Measurements from ENCODE around the gene DMRTC2.
A peak's percentile ranks its signal among the peaks of the same experiment; 100 is the strongest.

The DMRTC2 gene

DNA sequence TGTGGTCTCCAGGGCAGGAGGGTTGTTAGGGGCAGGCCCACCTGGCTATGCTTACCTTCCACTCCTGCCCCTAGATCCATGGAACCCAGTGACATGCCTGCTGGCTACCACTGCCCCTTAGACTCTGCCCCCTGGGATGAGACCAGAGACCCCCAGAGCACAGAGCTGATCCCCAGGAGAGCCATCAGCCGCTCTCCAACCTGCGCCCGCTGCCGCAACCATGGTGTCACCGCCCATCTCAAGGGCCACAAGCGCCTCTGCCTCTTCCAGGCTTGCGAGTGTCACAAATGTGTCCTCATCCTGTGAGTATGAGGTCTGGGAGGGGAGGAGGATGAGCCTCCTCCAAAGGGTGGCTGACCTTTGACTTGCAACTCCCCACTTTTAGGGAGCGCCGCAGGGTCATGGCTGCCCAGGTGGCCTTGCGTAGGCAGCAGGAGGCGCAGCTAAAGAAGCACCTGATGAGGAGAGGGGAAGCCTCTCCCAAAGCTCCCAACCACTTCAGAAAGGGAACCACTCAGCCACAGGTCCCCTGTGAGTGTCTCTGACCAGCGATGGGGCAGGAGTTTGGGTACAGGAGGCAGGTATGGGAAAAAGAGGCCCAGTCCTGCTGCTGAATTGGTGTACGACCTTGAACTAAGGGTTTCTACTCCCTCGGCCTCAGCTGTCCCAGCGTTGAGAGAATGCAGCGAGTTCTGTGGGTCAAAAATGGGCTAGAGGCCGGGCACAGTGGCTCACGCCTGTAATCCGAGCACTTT is 2.7 kb downstream of the DMRTC2 start:
- no peak for DNase-seq

- DNase-seq: no peak
Observed at GRCh38 chr19:41848666-41849065, 3.8 kb downstream of the DMRTC2 start.

DNA sequence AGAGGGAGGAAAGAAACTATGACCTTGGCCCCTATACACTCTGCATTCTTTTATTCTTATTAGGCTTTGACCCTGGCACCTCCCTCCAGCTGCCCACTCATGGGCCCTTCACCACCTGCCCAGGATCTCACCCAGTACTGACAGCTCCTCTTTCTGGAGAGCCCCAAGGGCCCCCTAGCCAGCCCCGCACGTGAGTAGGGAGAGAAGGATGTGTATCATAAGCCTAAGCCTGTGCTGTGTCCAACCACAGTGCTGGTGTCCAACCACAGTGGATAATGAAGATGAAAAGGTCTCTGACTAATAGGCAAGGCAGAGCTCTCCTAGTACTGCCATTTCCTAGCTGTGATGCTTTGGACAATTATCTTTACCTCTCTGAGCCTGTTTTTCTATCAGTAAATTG is 4.2 kb downstream of the DMRTC2 start:
- DNase-seq: no peak

DNA sequence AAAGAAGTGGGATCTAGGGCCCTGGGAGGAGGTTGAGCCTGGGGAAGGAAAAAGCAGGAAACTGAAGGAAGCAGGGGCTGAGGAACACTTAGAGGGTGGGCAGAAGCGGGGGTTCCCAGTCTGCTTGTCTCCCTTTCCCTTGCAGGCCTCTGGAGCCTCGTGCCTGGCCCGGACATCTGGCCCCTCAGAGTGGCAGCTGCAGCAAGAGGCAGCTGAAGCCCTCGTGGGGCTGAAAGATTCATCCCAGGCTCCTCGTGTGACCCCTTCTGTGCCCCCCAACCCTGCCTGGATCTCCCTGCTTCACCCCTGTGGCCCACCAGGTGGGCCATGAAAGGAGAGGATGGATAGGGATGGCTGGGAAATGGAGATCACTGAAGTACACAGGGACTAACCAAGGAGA is 5.5 kb downstream of the DMRTC2 start:
- no peak for DNase-seq

DNA sequence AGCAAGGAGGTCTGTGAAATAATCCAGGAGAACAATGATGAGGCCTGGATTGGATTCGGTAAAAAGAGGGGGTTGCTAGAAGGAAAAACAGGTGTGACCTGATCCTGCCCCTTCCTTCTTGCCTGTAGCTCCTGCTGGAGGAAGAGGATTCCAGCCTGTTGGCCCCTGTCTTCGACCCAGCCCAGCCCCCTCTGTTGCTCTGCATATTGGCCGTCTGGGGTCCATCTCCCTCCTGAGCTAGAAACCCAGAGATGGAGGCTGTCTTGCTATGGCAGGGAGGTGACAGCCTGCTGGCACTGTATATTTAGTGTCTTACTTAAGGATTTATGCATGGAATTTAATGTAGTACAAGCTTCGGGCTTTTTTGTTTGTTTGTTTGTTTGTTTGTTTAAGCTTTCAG is 6.6 kb downstream of the DMRTC2 start:
- DNase-seq: no peak

- DNase-seq: no peak
Observed at GRCh38 chr19:41853344-41853743, 8.5 kb downstream of the DMRTC2 start.

DNA sequence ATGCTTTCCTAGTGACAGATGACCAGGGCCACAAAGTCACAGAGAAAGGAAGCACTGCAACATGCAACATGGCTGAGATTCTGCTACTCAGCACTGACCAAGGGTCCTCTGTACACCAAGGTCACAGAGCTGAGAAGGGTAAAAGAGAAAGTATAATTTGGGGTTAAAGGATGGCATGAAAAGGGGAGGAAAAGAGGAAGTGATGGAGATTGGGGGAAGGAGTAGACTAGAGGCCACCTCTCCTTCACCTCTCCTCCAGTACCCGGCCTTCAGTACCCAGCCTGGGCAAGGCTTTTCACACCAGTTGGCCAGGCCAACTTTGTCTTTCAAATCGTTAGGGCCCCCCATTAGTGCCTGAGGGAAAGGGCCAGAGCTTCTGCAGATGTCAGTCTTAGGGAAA is 8.9 kb downstream of the DMRTC2 start:
- DNase-seq: no peak

DNA sequence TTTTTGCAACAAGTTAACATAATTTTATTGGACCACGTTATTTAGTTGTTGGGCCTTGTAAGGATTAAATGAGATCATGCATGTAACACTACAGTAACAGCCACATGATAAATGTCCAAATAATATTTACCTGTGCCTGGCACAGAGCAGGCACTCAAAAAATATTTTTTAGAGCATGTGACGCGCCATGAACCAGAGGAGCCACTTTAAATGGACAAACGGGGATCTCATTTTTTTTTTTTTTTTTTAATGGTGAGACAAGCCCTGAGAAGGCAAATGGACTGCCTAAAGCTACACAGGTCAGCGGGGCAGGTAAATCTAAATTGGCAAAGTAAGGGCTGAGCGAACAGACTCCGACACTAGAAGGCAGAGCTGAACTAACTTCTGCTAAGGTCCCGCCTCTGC is 14.4 kb downstream of the DMRTC2 start:
- no peak for DNase-seq

DNA sequence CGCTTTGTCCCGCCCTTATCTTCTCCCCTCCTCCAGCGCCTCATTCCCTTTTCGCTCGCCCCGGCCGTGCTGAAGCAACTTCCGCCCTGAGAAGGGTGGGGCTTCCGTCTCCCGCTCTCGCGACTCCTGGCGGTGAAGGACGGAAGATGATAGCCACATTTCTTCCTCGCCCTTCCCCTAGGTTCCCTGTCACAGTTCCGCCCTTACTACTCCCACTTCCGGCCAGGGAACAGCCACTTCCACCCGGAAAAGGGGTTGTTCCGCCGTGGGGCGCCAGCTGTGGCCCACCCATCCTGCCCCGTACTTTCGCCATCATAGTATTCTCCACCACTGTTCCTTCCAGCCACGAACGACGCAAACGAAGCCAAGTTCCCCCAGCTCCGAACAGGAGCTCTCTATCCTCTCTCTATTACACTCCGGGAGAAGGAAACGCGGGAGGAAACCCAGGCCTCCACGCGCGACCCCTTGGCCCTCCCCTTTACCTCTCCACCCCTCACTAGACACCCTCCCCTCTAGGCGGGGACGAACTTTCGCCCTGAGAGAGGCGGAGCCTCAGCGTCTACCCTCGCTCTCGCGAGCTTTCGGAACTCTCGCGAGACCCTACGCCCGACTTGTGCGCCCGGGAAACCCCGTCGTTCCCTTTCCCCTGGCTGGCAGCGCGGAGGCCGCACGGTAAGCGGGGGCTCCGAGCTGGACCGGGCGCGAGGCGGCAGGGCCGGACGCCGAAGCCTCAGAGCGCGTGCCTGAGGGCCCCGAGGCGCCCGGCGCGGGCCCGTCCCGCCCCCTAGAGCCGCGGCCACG is 15.0 kb downstream of the DMRTC2 start, which contains the start of gene RPS19:
Gene RPS19 (plus strand): TSS at position 638 of the 801 bp plus-strand sequence. CDS start 520 bp downstream, outside the sequence.
- DNase-seq: peak; percentile 92

DNA sequence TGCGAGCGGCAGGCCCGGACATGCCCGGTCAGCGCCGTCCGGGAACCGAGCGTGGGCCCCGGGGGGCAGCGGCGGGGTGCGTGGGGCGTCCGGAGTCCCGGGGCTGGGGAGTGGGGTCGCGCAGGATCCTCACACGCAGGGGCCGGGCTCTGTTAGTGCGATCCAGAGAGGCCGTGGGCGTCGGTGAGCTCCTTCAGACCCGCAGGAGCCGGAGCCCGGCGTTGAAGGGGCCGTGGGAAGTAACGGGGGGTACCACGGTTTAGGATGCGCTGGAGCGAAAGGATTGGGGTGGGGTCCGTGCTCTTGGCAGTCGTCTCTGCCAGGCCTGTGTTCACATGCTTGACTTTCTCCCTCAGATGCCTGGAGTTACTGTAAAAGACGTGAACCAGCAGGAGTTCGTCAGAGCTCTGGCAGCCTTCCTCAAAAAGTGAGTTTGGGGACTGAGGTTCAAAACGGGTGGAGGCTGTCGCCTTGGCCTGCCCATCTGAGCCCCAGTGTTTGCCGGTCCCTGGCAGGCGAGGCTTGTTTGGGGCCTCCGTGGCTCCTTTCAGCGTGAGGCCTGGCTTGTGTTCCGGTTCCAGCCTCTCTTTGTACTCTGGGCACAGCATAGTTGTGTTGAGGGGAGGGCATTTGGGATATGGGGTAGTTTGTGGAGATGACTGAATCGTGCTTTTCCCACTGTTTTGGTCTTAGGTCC is 15.7 kb downstream of the DMRTC2 start:
- DNase-seq: no peak

- DNase-seq: no peak
Observed at GRCh38 chr19:41861116-41861768, 16.4 kb downstream of the DMRTC2 start.

DNA sequence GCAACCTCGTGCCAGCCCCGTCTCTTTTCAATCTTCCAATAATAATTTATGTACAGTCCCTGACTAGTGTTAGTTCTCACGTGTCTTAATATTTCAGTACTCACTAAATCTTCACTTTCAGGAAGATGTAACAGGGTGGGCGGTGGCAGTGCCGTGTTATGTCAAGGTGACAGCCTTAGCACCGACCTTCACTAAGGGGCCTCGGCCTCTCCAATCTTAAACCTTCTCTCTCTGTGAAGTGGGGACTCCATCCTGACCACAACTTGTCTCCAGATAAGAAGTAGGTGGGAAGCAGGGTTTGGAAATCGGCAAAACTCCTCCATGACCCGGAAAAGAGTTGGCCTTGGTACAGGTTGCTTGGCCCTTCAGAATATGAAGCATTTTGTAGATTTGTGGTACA is 17.0 kb downstream of the DMRTC2 start:
- DNase-seq: no peak

GRCh38 chr19:41862445-41862986 is 17.7 kb downstream of the DMRTC2 start:
- DNase-seq: no peak

DNA sequence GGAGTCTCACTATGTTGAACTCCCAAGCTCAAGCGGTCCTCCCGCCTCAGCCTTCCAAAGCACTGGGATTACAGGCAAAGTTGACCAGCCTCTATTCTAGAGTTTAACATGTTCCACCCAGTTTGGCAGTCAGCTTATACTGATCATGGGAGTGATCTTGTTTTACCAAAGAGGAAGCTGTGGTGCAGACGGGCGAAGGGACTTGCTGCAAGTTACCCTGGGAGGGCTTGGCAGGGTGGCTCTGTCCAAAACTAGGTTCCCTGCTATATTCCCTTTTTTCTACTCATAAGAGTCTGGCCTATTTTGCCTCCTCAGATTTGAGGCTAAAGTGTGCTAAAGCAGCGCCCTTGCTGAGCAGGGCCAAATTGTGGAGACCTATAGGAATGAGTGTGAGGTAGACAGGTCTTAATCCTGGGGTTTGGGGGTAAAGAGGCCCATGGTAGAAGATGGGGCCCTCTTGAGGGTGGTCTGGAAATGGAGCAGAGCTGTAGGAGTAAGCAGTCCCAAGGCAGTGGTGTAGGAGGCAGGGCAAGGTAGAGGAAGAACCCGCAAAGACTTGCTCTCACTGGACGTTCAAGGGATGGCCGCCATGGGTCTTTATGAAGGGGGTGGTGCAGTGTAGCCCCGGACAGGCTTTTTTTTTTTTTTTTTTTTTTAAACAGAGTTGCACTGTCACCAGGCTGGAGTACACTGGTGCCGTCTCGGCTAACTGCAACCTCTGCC is 18.5 kb downstream of the DMRTC2 start:
- DNase-seq: no peak

DNA sequence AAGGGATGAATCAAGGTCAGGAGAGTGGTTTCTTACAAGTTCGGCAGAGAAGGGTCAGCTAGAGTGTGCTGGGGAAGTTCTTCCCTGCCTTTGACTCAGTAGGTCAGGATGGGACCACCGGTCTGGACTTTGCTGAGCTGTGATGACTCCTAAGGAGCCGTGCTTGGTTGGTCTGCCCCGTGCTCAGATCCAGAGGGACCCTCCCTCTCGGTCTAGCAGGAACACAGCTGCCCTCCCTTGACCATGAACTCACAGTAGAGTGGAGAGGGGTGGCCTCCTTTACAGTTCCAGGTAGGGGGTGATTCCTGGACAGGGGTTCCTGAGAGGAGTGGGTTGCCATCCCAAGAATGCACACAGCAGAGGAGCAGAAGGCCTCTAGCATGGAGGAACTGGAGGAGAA is 19.5 kb downstream of the DMRTC2 start:
- DNase-seq: no peak

GRCh38 chr19:41866284-41866683 is 21.4 kb downstream of the DMRTC2 start:
- DNase-seq: no peak

DNA sequence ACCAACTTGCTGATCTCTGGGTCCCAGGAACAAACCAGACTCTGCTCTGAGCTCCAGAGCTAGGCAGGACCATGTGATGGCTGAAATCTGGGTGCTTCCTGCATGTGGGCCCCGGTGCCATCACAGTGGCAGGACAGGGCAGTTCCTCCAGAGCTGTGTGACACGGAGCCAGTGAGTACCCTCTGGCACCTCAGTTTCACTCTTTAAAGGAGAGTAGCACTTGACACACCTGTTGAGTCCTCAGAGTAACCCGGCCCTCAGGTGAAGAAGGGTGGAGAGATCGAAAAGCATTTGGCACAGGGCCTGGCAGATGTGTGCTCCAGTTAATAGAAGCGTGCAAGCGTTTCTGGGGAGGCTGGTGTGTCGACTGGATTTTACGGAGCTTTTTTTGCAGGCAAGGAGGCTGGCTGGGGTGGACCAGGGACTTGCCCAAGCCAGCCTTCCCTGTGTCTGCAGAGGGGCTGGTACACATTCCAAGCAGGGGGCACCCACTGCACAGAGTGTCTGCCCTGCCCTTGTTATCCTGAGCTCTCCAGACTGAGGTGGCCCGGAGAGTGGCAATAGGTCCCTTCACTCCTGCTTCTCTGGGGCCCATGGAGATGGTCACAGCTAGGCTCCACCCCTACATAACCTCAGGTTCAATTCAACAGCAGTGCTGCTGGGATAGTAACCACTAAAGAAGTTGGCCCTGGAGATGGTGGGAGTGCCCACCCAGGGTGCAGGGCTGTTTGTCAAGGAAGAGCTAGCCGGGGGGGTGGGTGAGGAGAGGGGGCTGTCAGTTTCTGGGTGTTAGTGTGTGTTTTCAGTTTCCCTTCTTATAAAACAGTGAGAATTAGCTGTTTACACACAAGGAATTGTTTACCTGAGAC is 23.5 kb downstream of the DMRTC2 start:
- DNase-seq: no peak

- DNase-seq: no peak
Observed at GRCh38 chr19:41868989-41869300, 24.1 kb downstream of the DMRTC2 start.

DNA sequence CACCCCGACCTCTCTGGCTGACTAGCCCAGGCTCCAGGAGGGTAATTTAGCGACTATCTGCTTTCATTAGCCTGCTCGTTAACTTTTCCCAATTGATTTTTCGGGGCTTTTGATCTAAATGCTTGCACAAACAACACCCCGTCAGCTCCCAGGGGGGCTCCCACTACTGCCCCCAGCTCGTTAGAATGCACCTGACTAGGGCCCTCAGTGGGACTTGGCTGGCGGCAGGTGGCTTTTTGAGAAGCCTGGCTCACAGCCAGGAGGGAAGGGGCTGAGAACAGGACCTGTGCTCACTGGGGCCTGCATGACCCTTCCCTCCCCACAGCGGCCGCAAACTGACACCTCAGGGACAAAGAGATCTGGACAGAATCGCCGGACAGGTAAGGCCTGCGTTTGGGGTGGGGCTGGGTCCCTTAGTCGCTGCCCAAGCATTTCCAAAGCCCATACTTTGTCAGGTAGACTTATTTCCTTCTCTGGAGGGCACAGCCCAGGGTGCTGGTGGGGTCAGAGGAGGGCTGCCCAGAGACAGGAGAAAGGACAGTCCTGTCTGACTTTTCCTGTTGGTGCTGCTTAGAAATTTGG is 24.6 kb downstream of the DMRTC2 start:
- no peak for DNase-seq

DNA sequence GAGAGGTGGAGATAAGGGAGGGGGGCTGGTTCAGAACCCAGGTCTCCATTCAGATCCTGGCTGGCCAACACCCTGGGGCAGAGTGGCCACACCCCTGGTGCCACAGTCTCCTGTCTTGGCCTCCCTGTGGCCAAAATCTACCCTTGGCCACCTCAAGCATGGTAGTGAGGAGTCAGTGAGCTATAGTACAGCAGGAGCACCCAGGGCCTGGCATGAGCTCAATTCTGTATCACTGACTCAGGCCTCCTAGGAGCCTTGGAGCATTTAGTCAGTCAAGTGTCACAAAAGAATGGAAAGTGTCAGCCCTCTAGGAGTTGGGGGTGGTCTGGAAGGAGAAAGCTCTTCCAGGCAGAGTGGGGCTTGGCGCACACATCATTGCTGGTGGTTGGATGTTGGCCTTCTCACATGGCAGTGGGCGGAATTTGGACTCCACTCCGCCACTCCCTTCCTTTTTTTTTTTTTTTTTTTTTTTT is 25.6 kb downstream of the DMRTC2 start:
- DNase-seq: no peak
